SKM-1 (cell line): Measurements from ENCODE around the gene HDAC10.
"Not testable (repeated sequence)": the region's sequence is repeated elsewhere in the genome, so short reads cannot be mapped to it uniquely, and the experiment has no call there.

Experiments used
- DNase-seq: peaks from one replicate; lab custom pipeline; 2025; ENCODE audit not compliant: unreplicated experiment; lab: John Stamatoyannopoulos, UW

HDAC10 gene

DNA sequence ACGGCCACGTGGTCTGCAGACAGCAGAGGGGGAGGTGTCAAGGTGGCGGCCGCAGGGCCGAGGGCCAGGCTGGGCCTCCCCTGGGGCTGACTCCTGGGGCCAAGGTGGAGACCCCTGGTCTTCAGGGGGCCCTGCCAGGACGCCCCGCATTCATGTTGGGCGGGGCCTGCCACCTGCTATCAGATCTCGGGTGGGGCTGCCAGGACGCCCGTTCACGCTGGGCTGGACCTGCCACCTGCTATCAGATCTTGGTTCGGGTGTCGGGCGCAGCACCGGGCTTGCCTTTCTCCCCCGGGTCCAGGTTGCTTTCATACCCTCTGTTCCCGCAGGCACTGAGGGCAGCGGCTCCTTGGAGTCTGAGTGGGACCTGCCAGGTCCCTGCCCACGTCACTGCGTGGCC lies 35.2 kb upstream of the HDAC10 start:
- no peak for DNase-seq

DNA sequence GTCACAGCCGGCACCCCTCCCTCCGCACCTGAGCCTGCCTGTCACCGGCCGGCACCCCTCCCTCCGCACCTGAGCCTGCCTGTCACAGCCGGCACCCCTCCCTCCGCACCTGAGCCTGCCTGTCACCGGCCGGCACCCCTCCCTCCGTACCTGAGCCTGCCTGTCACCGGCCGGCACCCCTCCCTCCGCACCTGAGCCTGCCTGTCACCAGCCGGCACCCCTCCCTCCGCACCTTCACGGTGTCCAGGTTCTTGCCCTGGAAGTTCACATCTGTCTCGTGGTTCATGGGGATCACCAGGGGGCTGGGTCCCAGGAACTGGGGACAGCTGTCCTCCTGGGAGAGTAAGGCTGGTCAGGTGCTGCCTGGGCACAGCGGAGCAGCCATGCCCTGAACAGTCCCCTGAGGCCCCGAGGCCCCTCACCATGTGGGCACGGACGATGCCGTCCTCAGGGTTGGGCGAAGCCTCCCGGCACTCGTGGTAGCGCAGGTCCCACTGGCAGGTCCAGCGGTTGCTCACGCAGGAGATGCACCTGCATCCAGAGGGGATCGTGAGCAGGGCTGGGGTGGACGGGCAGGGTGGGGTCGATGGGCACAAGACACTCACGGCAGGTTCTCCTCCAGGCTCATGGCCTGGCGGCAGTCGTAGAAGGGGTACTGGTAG lies 34.6 kb upstream of the HDAC10 start:
- no peak for DNase-seq

- no peak for DNase-seq
Observed at GRCh38 chr22:50284479-50284878, 33.4 kb upstream of the HDAC10 start.

GRCh38 chr22:50283821-50284220 lies 32.8 kb upstream of the HDAC10 start:
- no peak for DNase-seq

- no peak for DNase-seq
Observed at GRCh38 chr22:50282361-50283155, 31.5 kb upstream of the HDAC10 start.

- DNase-seq, result no peak
Observed at GRCh38 chr22:50281957-50282356, 30.9 kb upstream of the HDAC10 start.

DNA sequence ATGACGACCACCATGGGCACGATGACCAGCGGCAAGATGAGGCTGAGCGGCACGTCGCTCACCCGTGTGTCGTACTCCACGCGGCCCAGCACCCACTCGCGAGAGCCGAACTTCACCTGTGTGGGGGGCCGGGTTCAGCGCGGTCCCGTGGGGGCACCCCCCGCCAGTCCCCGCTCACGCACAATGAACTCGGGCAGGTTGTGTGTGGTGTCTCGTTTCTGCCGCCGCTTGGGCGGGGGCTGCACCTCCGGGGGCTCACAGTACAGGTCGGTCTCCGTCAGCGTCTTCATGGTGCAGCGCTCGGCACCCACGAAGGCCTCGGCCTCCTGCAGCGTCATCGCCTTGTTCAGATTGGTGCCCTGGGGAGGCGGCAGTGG lies 30.3 kb upstream of the HDAC10 start:
- DNase-seq, result no peak

DNA sequence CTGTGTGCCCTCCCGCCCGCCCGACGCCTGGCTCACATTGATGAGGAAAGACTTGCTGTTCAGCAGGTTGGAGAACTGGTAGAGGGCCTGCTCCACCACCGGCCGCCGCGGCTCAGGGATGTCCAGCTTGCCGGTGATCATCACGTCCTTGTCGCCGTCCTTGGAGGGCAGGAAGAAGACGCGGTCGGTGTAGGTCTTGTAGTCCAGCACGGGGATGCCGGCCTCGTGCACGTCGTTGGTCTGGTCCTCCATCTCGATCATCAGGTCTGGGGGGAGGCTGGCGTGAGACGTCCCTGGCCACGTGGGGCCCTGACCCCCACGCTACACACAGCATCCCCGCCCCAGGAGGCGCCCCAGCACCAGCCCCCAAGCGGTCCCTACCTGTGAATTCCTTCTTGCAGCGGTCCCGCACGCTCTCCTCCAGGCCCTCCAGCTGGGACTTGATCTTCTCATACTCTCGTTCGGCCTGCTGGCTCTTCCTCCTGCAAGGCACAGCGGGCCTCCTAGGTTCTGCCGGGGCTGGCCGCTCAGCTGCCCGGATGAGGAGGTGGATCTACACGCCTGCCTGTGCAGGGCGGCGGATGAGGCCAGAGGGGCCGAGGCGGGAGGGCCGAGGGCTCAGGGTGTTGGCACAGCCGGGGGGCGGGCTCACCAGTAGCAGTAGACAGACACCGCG lies 29.8 kb upstream of the HDAC10 start:
- DNase-seq, result no peak

GRCh38 chr22:50280022-50280707 lies 29.1 kb upstream of the HDAC10 start:
- no peak for DNase-seq

DNA sequence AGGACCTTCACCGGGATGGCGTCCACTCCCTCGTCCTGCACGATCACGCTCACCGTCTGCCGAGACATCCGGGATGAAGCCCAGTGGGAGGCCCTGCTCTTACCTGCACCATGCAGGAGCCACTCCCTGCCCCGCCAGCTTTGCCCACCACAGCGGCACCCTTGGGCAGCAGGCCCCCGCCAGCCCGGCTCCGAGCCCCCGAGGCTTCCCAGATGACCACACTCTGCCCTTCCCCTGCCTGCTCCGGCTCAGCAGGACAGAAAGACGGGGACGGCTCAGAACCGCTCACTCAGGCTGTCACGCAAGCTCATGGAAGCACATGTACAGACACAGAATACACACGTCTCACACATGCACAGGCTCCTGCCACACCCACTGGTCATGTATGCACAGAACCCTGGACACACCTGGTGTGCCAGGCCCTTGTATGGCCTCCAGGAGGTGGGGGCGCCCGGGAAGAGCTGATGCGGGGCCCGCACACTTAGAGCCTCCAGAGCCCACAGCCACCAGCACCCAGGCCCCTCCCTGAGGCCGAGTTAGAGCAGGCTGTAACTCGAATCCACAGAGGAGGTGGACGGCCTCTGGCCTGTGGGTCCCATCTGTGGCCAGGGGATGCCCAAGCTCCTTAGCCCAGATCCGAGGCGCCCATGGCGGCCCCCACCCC lies 28.0 kb upstream of the HDAC10 start:
- no peak for DNase-seq

DNA sequence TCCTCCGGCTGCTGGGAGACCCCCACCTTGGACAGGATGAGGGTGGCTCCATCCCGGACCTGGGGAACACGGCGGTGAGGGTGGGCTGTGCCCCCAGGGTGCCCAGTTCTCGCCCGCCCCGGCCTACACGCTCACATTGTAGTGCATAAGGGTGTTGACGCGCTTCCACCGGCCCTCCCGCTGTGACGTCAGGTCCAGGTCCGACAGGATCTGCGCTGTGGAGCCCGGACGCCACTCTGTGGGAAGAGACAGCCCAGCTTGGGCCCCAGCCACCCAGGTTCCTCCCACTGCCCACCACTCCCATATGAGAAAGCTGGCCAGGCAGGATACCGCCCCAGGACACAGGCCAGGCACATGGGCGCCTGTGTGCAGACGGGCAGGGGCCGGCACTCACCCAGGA lies 27.4 kb upstream of the HDAC10 start:
- DNase-seq, result no peak

DNA sequence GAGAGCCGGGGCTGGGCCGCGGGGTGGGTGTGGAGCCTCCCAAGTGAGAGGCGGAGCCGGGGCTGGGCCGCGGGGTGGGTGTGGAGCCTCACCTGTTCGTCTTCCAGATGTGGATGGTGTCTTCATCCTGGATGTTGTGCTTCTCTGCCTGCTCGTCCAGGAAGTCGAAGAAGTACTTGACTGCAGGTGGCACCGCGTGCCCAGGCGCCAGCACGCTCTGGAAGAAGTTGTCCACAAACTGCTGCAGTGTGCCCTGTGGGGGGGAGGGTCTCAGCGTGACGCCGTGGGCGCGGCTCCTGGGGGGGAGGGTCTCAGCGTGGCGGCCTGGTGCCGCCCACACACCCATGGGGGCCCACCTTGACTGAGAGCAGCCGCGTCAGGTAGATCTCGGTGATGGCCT lies 26.7 kb upstream of the HDAC10 start:
- DNase-seq, result no peak

DNA sequence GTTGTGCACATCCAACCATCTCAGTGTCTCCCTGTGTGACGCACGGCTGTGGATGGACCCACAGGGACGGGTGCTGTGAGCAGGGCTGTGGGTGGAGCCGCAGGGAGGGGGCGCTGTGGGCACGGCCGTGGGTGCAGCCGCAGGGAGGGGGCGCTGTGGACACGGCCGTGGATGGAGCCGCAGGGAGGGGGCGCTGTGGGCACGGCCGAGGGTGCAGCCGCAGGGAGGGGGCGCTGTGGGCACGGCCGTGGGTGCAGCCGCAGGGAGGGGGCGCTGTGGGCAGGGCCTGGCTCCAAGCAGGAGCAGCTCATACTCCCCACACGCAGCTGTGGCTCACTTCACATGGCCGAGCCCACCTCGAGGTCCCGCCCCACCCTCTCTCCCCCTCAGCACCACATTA lies 25.1 kb upstream of the HDAC10 start:
- no peak for DNase-seq

GRCh38 chr22:50275181-50276055 lies 24.4 kb upstream of the HDAC10 start:
- DNase-seq, result no peak

- no peak for DNase-seq
Observed at GRCh38 chr22:50274771-50275170, 23.7 kb upstream of the HDAC10 start.

DNA sequence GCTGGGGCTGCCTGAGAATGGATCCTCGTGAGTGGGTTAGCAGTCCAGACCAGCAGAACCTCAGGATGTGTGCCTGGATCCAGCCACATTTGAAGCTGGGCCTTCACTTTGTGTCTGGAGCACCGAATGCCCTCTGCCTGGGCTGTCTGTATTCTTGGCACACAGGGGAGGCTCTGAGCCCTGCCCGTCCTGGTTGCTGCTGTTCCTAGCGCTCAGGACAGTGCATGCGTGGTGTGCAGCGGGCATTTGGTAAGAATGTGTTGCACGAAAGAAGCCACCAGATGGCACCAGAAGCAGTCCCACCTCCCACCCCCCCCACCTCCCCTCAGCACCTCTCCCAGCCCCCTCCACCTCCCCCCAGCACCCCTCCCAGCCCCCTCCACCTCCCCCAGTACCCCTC lies 23.2 kb upstream of the HDAC10 start:
- DNase-seq, result no peak

DNA sequence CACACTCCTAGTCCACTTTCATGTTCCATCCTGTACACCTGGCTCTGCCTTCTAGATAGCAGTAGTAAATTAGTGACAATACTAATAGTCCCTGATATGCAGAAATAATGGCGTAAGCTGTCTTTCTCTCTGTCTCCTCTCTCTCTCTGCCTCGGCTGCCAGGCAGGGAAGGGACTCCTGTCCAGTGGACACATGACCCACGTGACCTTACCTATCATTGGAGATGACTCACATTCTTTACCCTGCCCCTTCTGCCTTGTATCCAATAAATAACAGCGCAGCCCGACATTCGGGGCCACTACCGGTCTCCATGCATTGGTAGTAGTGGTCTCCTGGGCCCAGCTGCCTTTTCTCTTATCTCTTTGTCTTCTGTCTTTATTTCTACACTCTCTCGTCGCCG lies 22.7 kb upstream of the HDAC10 start:
- DNase-seq, result not testable (repeated sequence)

DNA sequence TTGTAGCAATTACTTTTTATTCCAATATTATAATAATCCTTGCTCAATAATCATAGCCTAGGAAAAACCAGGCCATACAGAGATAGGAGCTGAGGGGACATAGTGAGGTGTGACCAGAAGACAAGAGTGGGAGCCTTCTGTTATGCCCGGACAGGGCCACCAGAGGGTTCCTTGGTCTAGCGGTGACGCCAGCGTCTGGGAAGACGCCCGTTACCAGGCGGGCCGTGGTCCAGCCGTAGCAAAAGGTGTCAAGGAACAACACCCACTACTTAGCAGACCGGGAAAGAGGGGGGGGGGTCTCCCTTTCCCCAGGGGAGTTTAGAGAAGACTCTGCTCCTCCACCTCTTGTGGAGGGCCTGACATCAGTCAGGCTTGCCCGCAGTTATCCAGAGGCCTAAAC lies 22.3 kb upstream of the HDAC10 start:
- not testable (repeated sequence) for DNase-seq

GRCh38 chr22:50272044-50272802 lies 21.2 kb upstream of the HDAC10 start:
- no peak for DNase-seq
